ENCODE measurements around the gene MYOT. TPM values are rescaled to one million over a fixed set of nuclear protein-coding genes. Genes with fewer than 3 reads are reported as not detected.
A peak's percentile ranks its signal among the peaks of the same experiment; 100 is the strongest.

Gene MYOT
- polyA plus RNA-seq, 1 experiment = not detected

GRCh38 chr5:137832416-137832815 lies 35.2 kb upstream of the MYOT start:
- TF ChIP-seq CTCF (IDR thresholded peaks at IDR 0.05; ENCODE audit: insufficient read depth, low read depth, low read length) = no peak
- Histone ChIP-seq H3K4me3 (ENCODE audit: low read depth, low read length) (no peak overlapping the region), H3K36me3 (ENCODE audit: control insufficient read depth, insufficient read depth, low read length) (no peaks in the 10 kb centered on the region), H3K27me3 (ENCODE audit: control insufficient read depth, insufficient read depth, low read length) (no peaks in the 10 kb centered on the region)
- DNase-seq (ENCODE audit: low read depth) = no peak
- CTCF ChIA-PET = no interaction called here
- POLR2A ChIA-PET = no interaction called here

GRCh38 chr5:137833463-137833862 lies 34.2 kb upstream of the MYOT start:
- CTCF ChIA-PET = interaction anchor here (0.6 to 1.7 kb wide), 3 partner anchors 8 to 207 kb away, joined by 3 to 4 read pairs (median 3); no protein-coding TSS in a partner anchor
- Histone ChIP-seq H3K4me3 (ENCODE audit: low read depth, low read length) (no peak overlapping the region), H3K36me3 (ENCODE audit: control insufficient read depth, insufficient read depth, low read length) (no peaks in the 10 kb centered on the region), H3K27me3 (ENCODE audit: control insufficient read depth, insufficient read depth, low read length) (no peaks in the 10 kb centered on the region)
- POLR2A ChIA-PET = no interaction called here
- no peak for TF ChIP-seq CTCF (IDR thresholded peaks at IDR 0.05; ENCODE audit: insufficient read depth, low read depth, low read length)
- DNase-seq (ENCODE audit: low read depth) = peak; percentile 53

GRCh38 chr5:137834498-137835049 lies 33.1 kb upstream of the MYOT start:
- H3K36me3 ChIP-seq (ENCODE audit: control insufficient read depth, insufficient read depth, low read length) = no peaks in the 10 kb centered on the region
- ChIA-PET POLR2A (no interaction called here), CTCF (interaction anchor here (0.7 to 1.8 kb wide), 4 partner anchors 9 to 56 kb away, joined by 3 to 5 read pairs (median 3); no protein-coding TSS in a partner anchor)
- DNase-seq (ENCODE audit: low read depth) = no peak
- H3K4me3 ChIP-seq (ENCODE audit: low read depth, low read length) = no peak overlapping the region
- no peak for TF ChIP-seq CTCF (IDR thresholded peaks at IDR 0.05; ENCODE audit: insufficient read depth, low read depth, low read length)
- no peaks in the 10 kb centered on the region for H3K27me3 ChIP-seq (ENCODE audit: control insufficient read depth, insufficient read depth, low read length)

GRCh38 chr5:137836298-137836697 lies 31.4 kb upstream of the MYOT start:
- Histone ChIP-seq H3K4me3 (ENCODE audit: low read depth, low read length) (no peak overlapping the region), H3K36me3 (ENCODE audit: control insufficient read depth, insufficient read depth, low read length) (no peaks in the 10 kb centered on the region), H3K27me3 (ENCODE audit: control insufficient read depth, insufficient read depth, low read length) (no peaks in the 10 kb centered on the region)
- DNase-seq (ENCODE audit: low read depth) = no peak
- CTCF ChIA-PET = interaction anchor here (1.8 kb wide), 1 partner anchor 58 kb away, joined by 5 read pairs; no protein-coding TSS in a partner anchor
- no peak for TF ChIP-seq CTCF (IDR thresholded peaks at IDR 0.05; ENCODE audit: insufficient read depth, low read depth, low read length)
- POLR2A ChIA-PET = no interaction called here

- Histone ChIP-seq H3K4me3 (ENCODE audit: low read depth, low read length) (no peak overlapping the region), H3K36me3 (ENCODE audit: control insufficient read depth, insufficient read depth, low read length) (no peaks in the 10 kb centered on the region), H3K27me3 (ENCODE audit: control insufficient read depth, insufficient read depth, low read length) (no peaks in the 10 kb centered on the region)
- CTCF ChIA-PET = interaction anchor here (0.7 to 0.9 kb wide), 2 partner anchors 12 to 48 kb away, joined by 3 read pairs; no protein-coding TSS in a partner anchor
- no peak for TF ChIP-seq CTCF (IDR thresholded peaks at IDR 0.05; ENCODE audit: insufficient read depth, low read depth, low read length)
- DNase-seq (ENCODE audit: low read depth) = no peak
- POLR2A ChIA-PET = interaction anchor here (0.6 kb wide), 1 partner anchor 228 kb away, joined by 3 read pairs; no protein-coding TSS in a partner anchor
Measured at GRCh38 chr5:137836997-137837396, 30.7 kb upstream of the MYOT start.

Measured in BJ (cell line).